Stimulated activated CD8-positive, alpha-beta memory T cell treated with anti-CD3 and anti-CD28 coated beads, Interleukin-7, amount 100 ng/mL, for 4 hours (primary cell): ENCODE results near the gene TLL1.

ENCODE experiments used
- DNase-seq, 2 donors: peaks; one replicate each; pipeline ENCODE4 v3.0.0-alpha.2; 2020; ENCODE audit warnings: low read depth in 2 of 2

Gene TLL1

GRCh38 chr4:166049036-166049435 is 176.0 kb downstream of the TLL1 start:
- DNase-seq = no peak

- no peak for DNase-seq
Measured at GRCh38 chr4:166064721-166065120, 191.7 kb downstream of the TLL1 start.

GRCh38 chr4:166065324-166065723 is 192.3 kb downstream of the TLL1 start:
- DNase-seq = no peak

GRCh38 chr4:166066936-166067335 is 193.9 kb downstream of the TLL1 start:
- DNase-seq = no peak

- DNase-seq = no peak
Measured at GRCh38 chr4:166067915-166068314, 194.9 kb downstream of the TLL1 start.

GRCh38 chr4:166073783-166074182 is 200.7 kb downstream of the TLL1 start:
- no peak for DNase-seq

- DNase-seq = no peak
Measured at GRCh38 chr4:166075599-166075998, 202.6 kb downstream of the TLL1 start.

- DNase-seq = no peak
Measured at GRCh38 chr4:166077782-166078181, 204.7 kb downstream of the TLL1 start.

- DNase-seq = no peak
Measured at GRCh38 chr4:166078383-166078782, 205.3 kb downstream of the TLL1 start.

GRCh38 chr4:166078955-166079354 is 205.9 kb downstream of the TLL1 start:
- no peak for DNase-seq

- no peak for DNase-seq
Measured at GRCh38 chr4:166087569-166087968, 214.5 kb downstream of the TLL1 start.

GRCh38 chr4:166088576-166088975 is 215.5 kb downstream of the TLL1 start:
- no peak for DNase-seq

GRCh38 chr4:166091146-166091545 is 218.1 kb downstream of the TLL1 start:
- no peak for DNase-seq

- no peak for DNase-seq
Measured at GRCh38 chr4:166091912-166092510, 219.0 kb downstream of the TLL1 start.

GRCh38 chr4:166092797-166093290 is 219.8 kb downstream of the TLL1 start:
- no peak for DNase-seq

GRCh38 chr4:166104623-166105022 is 231.6 kb downstream of the TLL1 start:
- no peak for DNase-seq

- DNase-seq = no peak
Measured at GRCh38 chr4:166121897-166122296, 248.9 kb downstream of the TLL1 start.

- no peak for DNase-seq
Measured at GRCh38 chr4:166123546-166123945, 250.5 kb downstream of the TLL1 start.

- no peak for DNase-seq
Measured at GRCh38 chr4:166128403-166128802, 255.4 kb downstream of the TLL1 start.

- DNase-seq = no peak
Measured at GRCh38 chr4:166134285-166134684, 261.2 kb downstream of the TLL1 start.

- no peak for DNase-seq
Measured at GRCh38 chr4:166140951-166141350, 267.9 kb downstream of the TLL1 start.

GRCh38 chr4:166143227-166143626 is 270.2 kb downstream of the TLL1 start:
- no peak for DNase-seq

- DNase-seq = no peak
Measured at GRCh38 chr4:166144607-166145006, 271.6 kb downstream of the TLL1 start.
